GM12875 (cell line): ENCODE measurements around the gene DSCAML1.

Experiments
- H3K4me3 ChIP-seq: one replicate; pipeline ENCODE4 v1.5.1; 2011; ENCODE audit warnings: low read depth, low read length, control low read depth
- TF ChIP-seq, protein P1 (sequence below): IDR thresholded peaks from 2 replicates; pipeline ENCODE4 v1.5.1; 2011; ENCODE audit warnings: low read depth, mild to moderate bottlenecking, control low read depth, inconsistent platforms, low read length, moderate library complexity, borderline replicate concordance; ENCODE audit not compliant: insufficient read depth

DSCAML1 gene

DNA sequence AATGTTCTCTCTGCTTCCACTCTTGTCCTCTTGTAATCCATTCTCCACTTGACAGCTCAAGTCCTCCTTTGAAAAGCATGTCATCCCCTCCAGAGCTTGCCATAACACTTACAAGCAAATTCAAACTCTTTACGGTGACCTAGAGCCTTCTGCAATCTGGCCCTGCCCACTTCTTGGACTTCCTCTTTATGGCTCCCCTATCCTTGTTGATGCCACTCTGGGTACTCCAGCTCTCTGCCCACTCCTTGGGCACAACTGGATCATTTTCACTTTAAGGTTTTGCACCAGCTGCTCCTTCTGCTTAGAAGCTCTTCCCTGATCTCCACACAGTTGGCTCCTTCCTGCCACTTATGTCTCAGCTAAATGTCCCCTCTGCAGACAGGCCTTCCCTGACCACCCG lies 217.9 kb downstream of the DSCAML1 start:
- TF ChIP-seq, protein P1, sequence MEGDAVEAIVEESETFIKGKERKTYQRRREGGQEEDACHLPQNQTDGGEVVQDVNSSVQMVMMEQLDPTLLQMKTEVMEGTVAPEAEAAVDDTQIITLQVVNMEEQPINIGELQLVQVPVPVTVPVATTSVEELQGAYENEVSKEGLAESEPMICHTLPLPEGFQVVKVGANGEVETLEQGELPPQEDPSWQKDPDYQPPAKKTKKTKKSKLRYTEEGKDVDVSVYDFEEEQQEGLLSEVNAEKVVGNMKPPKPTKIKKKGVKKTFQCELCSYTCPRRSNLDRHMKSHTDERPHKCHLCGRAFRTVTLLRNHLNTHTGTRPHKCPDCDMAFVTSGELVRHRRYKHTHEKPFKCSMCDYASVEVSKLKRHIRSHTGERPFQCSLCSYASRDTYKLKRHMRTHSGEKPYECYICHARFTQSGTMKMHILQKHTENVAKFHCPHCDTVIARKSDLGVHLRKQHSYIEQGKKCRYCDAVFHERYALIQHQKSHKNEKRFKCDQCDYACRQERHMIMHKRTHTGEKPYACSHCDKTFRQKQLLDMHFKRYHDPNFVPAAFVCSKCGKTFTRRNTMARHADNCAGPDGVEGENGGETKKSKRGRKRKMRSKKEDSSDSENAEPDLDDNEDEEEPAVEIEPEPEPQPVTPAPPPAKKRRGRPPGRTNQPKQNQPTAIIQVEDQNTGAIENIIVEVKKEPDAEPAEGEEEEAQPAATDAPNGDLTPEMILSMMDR = no peak

DNA sequence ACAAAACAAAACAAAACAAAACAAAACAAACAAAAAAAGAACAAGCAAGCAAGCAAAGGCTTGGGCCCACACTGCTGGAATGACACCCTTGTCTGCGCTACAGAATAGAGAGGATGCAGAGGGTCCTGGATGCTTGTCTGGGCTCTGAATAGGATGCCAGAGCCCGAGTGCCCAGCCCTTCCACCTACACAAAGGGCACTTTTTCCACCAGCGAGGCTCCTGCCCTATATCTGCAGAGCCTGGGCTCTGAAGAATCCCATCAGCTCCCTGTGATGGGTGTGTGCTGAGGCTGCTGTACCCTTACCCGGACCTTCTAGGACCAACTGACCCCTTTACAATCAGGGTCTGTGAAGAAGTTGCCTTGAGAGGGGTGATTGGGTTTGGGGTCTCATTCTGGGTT lies 221.2 kb downstream of the DSCAML1 start:
- TF ChIP-seq, protein P1 = no peak
- H3K4me3 ChIP-seq = no peak overlapping the region

More for the DNA sequence above, 217.9 kb downstream of the DSCAML1 start:
- H3K4me3 ChIP-seq = no peak overlapping the region

DNA sequence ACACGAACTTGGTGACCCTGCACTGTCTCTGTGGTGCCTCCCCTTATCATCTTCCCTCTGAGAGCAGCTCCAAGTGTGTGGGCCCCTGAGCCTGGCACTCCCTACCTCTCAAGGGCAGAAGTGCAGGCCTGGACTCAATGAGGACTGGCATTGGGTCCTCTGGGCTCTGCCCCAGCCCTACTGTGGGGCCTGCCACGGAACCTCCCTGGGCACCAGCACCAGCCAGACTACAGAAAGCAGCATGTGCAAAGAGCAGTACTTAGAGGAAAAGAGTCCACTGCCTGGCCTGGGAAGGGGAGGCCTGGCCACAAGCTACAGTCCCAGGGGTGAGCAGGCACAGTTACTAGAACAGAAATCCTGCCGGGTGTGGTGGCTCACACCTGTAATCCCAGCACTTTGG lies 222.5 kb downstream of the DSCAML1 start:
- no peak overlapping the region for H3K4me3 ChIP-seq
- TF ChIP-seq, protein P1 = no peak

DNA sequence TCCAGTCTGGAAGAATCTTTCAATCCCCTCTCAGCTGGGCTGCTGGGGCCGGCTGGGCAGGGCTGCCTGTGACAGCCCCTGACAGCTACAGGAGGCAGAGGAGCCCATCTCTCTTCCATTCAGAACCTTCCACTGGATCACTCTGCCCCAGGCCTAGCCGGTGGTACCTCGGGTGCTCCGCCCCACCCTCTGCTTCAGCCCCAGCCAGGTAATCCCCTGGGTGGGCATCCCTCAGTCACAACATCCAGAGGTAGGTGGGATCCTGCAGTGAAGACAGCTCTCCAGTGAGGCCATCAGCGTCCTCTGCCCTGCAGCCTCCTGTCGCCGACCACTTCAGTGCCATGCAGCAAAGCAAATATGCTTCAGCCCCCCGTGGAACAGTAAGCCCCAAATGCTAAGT lies 223.7 kb downstream of the DSCAML1 start:
- no peak overlapping the region for H3K4me3 ChIP-seq
- TF ChIP-seq, protein P1 = no peak

DNA sequence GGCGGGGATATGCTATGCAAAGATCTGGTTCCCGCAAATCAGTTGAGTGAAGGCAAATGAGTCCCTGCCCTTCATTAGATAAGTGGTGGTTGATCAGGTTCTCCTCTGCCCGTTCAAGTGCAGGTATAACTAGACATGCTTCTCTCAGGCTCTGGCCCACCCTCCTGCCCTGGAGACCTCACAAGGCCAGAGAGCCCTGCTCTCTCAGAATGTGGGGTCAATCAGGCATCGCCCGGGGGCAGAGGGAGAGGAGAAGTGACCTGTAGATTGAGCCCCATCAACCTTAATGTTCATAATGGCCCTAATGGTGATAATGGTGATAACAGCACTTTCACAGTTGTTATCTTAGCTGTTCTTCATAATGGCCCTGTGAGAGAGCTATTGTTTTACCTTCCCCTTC lies 224.3 kb downstream of the DSCAML1 start:
- H3K4me3 ChIP-seq = no peak overlapping the region
- TF ChIP-seq, protein P1 = no peak

DNA sequence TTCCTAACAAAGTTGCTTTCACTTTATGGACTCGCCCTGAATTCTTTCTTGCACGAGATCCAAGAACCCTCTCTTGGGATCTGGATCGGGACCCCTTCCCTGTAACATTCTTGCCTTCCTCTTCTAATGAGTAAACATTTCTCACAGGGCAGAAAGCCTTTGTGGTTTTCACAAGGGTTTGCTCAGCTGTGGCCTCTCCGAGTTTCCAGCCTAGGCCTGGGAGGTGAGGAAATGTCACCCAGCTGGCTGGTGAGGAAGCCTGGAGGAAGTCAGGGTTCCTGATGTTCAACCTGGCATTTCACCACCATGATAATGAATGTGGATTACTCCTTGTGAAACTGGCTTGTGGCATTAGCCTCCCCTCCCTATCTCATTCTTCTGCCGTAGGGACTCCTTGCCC lies 224.9 kb downstream of the DSCAML1 start:
- TF ChIP-seq, protein P1 = no peak
- H3K4me3 ChIP-seq = no peak overlapping the region

DNA sequence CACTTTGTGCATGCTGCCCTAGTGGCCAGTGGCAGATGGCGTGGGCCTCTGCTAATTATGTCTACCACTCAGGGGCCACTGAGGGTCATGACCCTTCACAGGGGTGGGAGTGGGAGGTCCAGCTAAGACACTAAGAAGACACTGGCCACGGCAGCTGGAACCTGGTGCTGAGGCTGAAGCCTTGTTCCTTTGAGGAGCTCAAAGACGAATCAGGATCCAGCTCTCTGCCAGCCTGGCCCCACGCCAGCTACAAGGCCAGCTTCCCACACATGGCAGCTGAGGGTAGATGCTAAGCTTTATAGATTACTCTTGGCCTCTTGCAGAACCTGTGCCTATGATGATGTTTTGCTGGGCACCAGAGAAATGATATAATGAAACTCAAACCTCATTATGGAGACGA lies 226.3 kb downstream of the DSCAML1 start:
- H3K4me3 ChIP-seq = no peak overlapping the region
- TF ChIP-seq, protein P1 = no peak
